SK-N-SH (cell line): ENCODE measurements around the gene PCOLCE2. TPM values are rescaled to one million over a fixed set of nuclear protein-coding genes. Genes with fewer than 3 reads are reported as not detected.

Experiments
- CTCF ChIA-PET: fragments of 300-600, 350-600 bp; formaldehyde crosslinking; extraction: SDS; loops from one replicate; lab custom pipeline; 2021; lab: Yijun Ruan, JAX
- POLR2A ChIA-PET: fragments of 350-600 bp; sonication (Branson Sonifier 250); formaldehyde crosslinking; extraction: SDS; loops from one replicate; lab custom pipeline; 2020; ENCODE audit warnings: antibody characterized with exemption, inconsistent platforms; lab: Yijun Ruan, JAX
- DNase-seq: peaks from one replicate; pipeline ENCODE4 v3.0.0; 2012
- H2AFZ ChIP-seq: fragments of 200-600 bp; sonication (generic); 2 replicates; pipeline ENCODE4 v1.8.1; 2016; ENCODE audit warnings: antibody characterized with exemption, mild to moderate bottlenecking, low read depth
- H3F3A ChIP-seq: fragments of 200-600 bp; sonication (generic); replicated peaks from 2 replicates; pipeline ENCODE3; 2016; ENCODE audit warnings: antibody characterized with exemption, mild to moderate bottlenecking; ENCODE audit not compliant: insufficient read depth
- H3K27ac ChIP-seq, 2 experiments: fragments of 200-500 bp in 1 of 2; fragments of 200-600 bp in 1 of 2; sonication (Bioruptor generic) in 1 of 2; sonication (generic), shearing (Covaris generic) in 1 of 2; 2 replicates each; pipeline versions ENCODE4 v1.5.1 to v1.6.1; 2014 to 2016; ENCODE audit warnings: low read depth in 2 of 2, inconsistent platforms in 1 of 2, low read length in 1 of 2, mild to moderate bottlenecking in 1 of 2, mixed read lengths in 1 of 2
- H3K27me3 ChIP-seq: fragments of 200-600 bp; sonication (generic), shearing (Covaris generic); 2 replicates; pipeline ENCODE4 v1.6.1; 2016; ENCODE audit warnings: mixed run types; ENCODE audit not compliant: insufficient read depth
- H3K36me3 ChIP-seq, 2 experiments: fragments of 200-500 bp in 1 of 2; fragments of 200-600 bp in 1 of 2; sonication (Bioruptor generic) in 1 of 2; sonication (generic) in 1 of 2; replicated peaks in 1 of 2; 2 replicates each; pipeline versions ENCODE3 to v1.5.1; 2014 to 2016; ENCODE audit warnings: low read length in 1 of 2, mild to moderate bottlenecking in 1 of 2; ENCODE audit not compliant: insufficient read depth in 2 of 2, control insufficient read depth in 1 of 2
- H3K4me1 ChIP-seq, 2 experiments: fragments of 200-500 bp in 1 of 2; fragments of 200-600 bp in 1 of 2; sonication (Bioruptor generic) in 1 of 2; sonication (generic), shearing (Covaris generic) in 1 of 2; 2 replicates each; pipeline versions ENCODE4 v1.5.1 to v1.6.1; 2014 to 2016; ENCODE audit warnings: low read depth in 1 of 2, low read length in 1 of 2, mixed run types in 1 of 2; ENCODE audit not compliant: insufficient read depth in 2 of 2, control insufficient read depth in 1 of 2
- H3K4me2 ChIP-seq: fragments of 200-600 bp; sonication (generic), shearing (Covaris generic); 2 replicates; pipeline ENCODE4 v1.6.1; 2017; ENCODE audit warnings: mixed run types
- H3K4me3 ChIP-seq, 2 experiments: fragments of 200-500 bp in 1 of 2; fragments of 200-600 bp in 1 of 2; sonication (Bioruptor generic) in 1 of 2; sonication (generic), shearing (Covaris generic) in 1 of 2; 2 replicates each; pipeline versions ENCODE4 v1.5.1 to v1.8.1; 2014 to 2016; ENCODE audit warnings: low read depth in 2 of 2, inconsistent platforms in 1 of 2, low read length in 1 of 2, mild to moderate bottlenecking in 1 of 2, mixed read lengths in 1 of 2, moderate library complexity in 1 of 2
- H3K79me2 ChIP-seq: fragments of 200-600 bp; sonication (generic); 2 replicates; pipeline ENCODE4 v1.8.1; 2017; ENCODE audit warnings: mild to moderate bottlenecking; ENCODE audit not compliant: insufficient read depth
- H3K9ac ChIP-seq: fragments of 200-600 bp; sonication (generic); 2 replicates; pipeline ENCODE4 v1.6.1; 2017; ENCODE audit warnings: mixed run types
- H3K9me2 ChIP-seq: fragments of 200-600 bp; sonication (generic); 2 replicates; pipeline ENCODE4 v1.6.1; 2017; ENCODE audit warnings: mixed run types
- H3K9me3 ChIP-seq: fragments of 200-600 bp; sonication (generic); 2 replicates; pipeline ENCODE4 v1.6.1; 2017; ENCODE audit warnings: mixed run types, mild to moderate bottlenecking, moderate library complexity
- H4K20me1 ChIP-seq: fragments of 200-600 bp; sonication (generic); 2 replicates; pipeline ENCODE4 v1.6.1; 2017; ENCODE audit warnings: mild to moderate bottlenecking, mixed run types; ENCODE audit not compliant: insufficient read depth
- EP300 ChIP-seq, 2 experiments: IDR thresholded peaks; 2 replicates each; pipeline versions ENCODE4 v1.4.0 to v1.6.1; 2012; ENCODE audit warnings: borderline replicate concordance in 1 of 2, low read depth in 1 of 2, low read length in 1 of 2
- EZH2phosphoT487 ChIP-seq: fragments of 200-600 bp; sonication (generic); IDR thresholded peaks from 2 replicates; pipeline ENCODE4 v1.6.1; 2017; ENCODE audit warnings: low read depth, mixed run types, mild to moderate bottlenecking, antibody characterized with exemption, moderate library complexity, borderline replicate concordance
- FOXM1 ChIP-seq: IDR thresholded peaks from 2 replicates; pipeline ENCODE4 v1.4.0; 2012; ENCODE audit warnings: low read depth, mild to moderate bottlenecking
- GABPA ChIP-seq: IDR thresholded peaks from 2 replicates; pipeline ENCODE4 v1.4.0; 2012; ENCODE audit warnings: low read depth, mild to moderate bottlenecking
- GATA2 ChIP-seq: sonication (generic); formaldehyde crosslinking; IDR thresholded peaks from 2 replicates; pipeline ENCODE4 v1.5.0; 2020; ENCODE audit warnings: mild to moderate bottlenecking, missing genetic modification reagents
- JUND ChIP-seq: IDR thresholded peaks from 2 replicates; pipeline ENCODE4 v1.4.0; 2012
- MAX ChIP-seq: IDR thresholded peaks from 2 replicates; pipeline ENCODE4 v1.4.0; 2012; ENCODE audit warnings: low read depth
- MEF2A ChIP-seq: IDR thresholded peaks from 2 replicates; pipeline ENCODE4 v1.4.0; 2012; ENCODE audit warnings: low read depth, borderline replicate concordance
- MXI1 ChIP-seq: IDR thresholded peaks from 2 replicates; pipeline ENCODE4 v1.6.1; 2012; ENCODE audit warnings: mild to moderate bottlenecking, low read depth, low read length, improper control_type of control experiment
- POLR2AphosphoS5 ChIP-seq: IDR thresholded peaks from 2 replicates; pipeline ENCODE4 v1.6.1; 2012; ENCODE audit warnings: low read depth, low read length
- RAD21 ChIP-seq: IDR thresholded peaks from 2 replicates; pipeline ENCODE4 v1.6.1; 2012; ENCODE audit warnings: mild to moderate bottlenecking, low read length
- TAF1 ChIP-seq: IDR thresholded peaks from 2 replicates; pipeline ENCODE4 v1.6.1; 2012; ENCODE audit warnings: low read depth, mild to moderate bottlenecking, low read length, moderate library complexity, borderline replicate concordance
- USF1 ChIP-seq: IDR thresholded peaks from 2 replicates; pipeline ENCODE4 v1.4.0; 2012; ENCODE audit warnings: low read depth, borderline replicate concordance
- USF2 ChIP-seq: fragments of 150-350 bp; IDR thresholded peaks from 2 replicates; pipeline ENCODE4 v1.6.1; 2017; ENCODE audit warnings: antibody characterized with exemption, low read length, low read depth, borderline replicate concordance
- WGBS: methylation state at CpG from one replicate; pipeline ENCODE4 v1.1.6; 2017; ENCODE audit warnings: low lambda C conversion rate; 5-methylcytosine and 5-hydroxymethylcytosine counted together
- polyA plus RNA-seq, 3 experiments: library from polyadenylated mRNA; depleted of rRNA; stranded (reverse); fragments of >200 nt; gene quantifications; 2 replicates each; pipeline ENCODE4 v1.2.3, GENCODE V29; 2012

PCOLCE2 gene
- polyA plus RNA-seq, 1 of the 3 experiments (the other 2 are of a cell fraction): 22.2 TPM

- Histone ChIP-seq H2AFZ (peak overlapping the region; percentile 62), H3K79me2 (no peaks in the 10 kb centered on the region), H3F3A (no peaks in the 10 kb centered on the region), H3K4me2 (peak overlapping the region; percentile 71), H3K4me1 (peaks cover 6 to 14% of the 10 kb centered on the region in 2 experiments; a peak in 3 of 4 replicates), H3K36me3 (no peaks in the 10 kb centered on the region), H3K27ac (peak overlapping the region in 1 of 2 experiments; percentile 34; a peak in 1 of 4 replicates), H3K9me2 (no peaks in the 10 kb centered on the region), H3K9ac (peak overlapping the region; percentile 33; the same call in 1 of the 2 replicates), H3K4me3 (peak overlapping the region in 1 of 2 experiments; percentile 21; a peak in 2 of 4 replicates), H4K20me1 (no peaks in the 10 kb centered on the region), H3K27me3 (no peaks in the 10 kb centered on the region), H3K9me3 (no peaks in the 10 kb centered on the region)
- no peak for TF ChIP-seq EZH2phosphoT487
- no peak for TF ChIP-seq MAX
- no peak for TF ChIP-seq TAF1
- TF ChIP-seq EP300 (IDR thresholded peaks at IDR 0.05; ENCODE audit: borderline replicate concordance in 1 of 2, low read depth in 1 of 2, low read length in 1 of 2): no peak
- TF ChIP-seq JUND: no peak
- TF ChIP-seq MEF2A: no peak
- TF ChIP-seq RAD21: no peak
- no peak for TF ChIP-seq GABPA
- no peak for TF ChIP-seq USF2
- CTCF ChIA-PET: interaction anchor here (0.6 to 1.1 kb wide), 3 partner anchors 34 to 130 kb away, joined by 3 to 4 read pairs (median 3); no protein-coding TSS in a partner anchor
- POLR2A ChIA-PET: no interaction called here
- WGBS: 30% methylated on average over 7 of the region's 7 CpGs
- no peak for DNase-seq
These were observed 25.7 kb downstream of the PCOLCE2 start for GRCh38 chr3:142863010-142863817.

GRCh38 chr3:142861926-142862325 is 27.0 kb downstream of the PCOLCE2 start:
- H3K36me3 ChIP-seq: no peaks in the 10 kb centered on the region
- H3K9me3 ChIP-seq: no peaks in the 10 kb centered on the region
- no peaks in the 10 kb centered on the region for H3K9me2 ChIP-seq
- no peak for DNase-seq
- H3K4me2 ChIP-seq: no peak overlapping the region
- no peak overlapping the region for H3K9ac ChIP-seq
- H3K27ac ChIP-seq: no peak overlapping the region
- H3K4me1 ChIP-seq: peaks cover 6 to 14% of the 10 kb centered on the region in 2 experiments; a peak in 3 of 4 replicates
- H4K20me1 ChIP-seq: no peaks in the 10 kb centered on the region
- no peak overlapping the region for H3K4me3 ChIP-seq
- WGBS: 71% methylated on average over 4 of the region's 4 CpGs
- no peaks in the 10 kb centered on the region for H3K27me3 ChIP-seq
- no peak for TF ChIP-seq MXI1
- TF ChIP-seq FOXM1: no peak
- no peak for TF ChIP-seq MEF2A
- no peak for TF ChIP-seq POLR2AphosphoS5
- TF ChIP-seq GATA2 (CRISPR knock-in tag): no peak
- TF ChIP-seq MAX: no peak
- TF ChIP-seq USF1: no peak
- TF ChIP-seq, all 33 proteins: peak for 0
- CTCF ChIA-PET: interaction anchor here (1.1 kb wide), 1 partner anchor 33 kb away, joined by 4 read pairs; no protein-coding TSS in a partner anchor
- H3K79me2 ChIP-seq: no peaks in the 10 kb centered on the region
- POLR2A ChIA-PET: no interaction called here
- no peaks in the 10 kb centered on the region for H3F3A ChIP-seq
- H2AFZ ChIP-seq: no peak overlapping the region
